ENCODE data around the gene PEF1. TPM values are rescaled to one million over a fixed set of nuclear protein-coding genes. Genes with fewer than 3 reads are reported as not detected.
A peak's percentile ranks its signal among the peaks of the same experiment; 100 is the strongest.
"Not testable (repeated sequence)": the region's sequence is repeated elsewhere in the genome, so short reads cannot be mapped to it uniquely, and the experiment has no call there.

PEF1 gene
- total RNA-seq, 1 donor from 2014 or later = 53.3 TPM

GRCh38 chr1:31588751-31589515 lies 55.7 kb downstream of the PEF1 start:
- H3K36me3 ChIP-seq = peaks cover 0 to 10% of the 10 kb centered on the region in 2 donors
- no peaks in the 10 kb centered on the region for H3K27me3 ChIP-seq
- peaks cover 40% of the 10 kb centered on the region for H3K4me1 ChIP-seq
- no peaks in the 10 kb centered on the region for H3K9me3 ChIP-seq
- TF ChIP-seq POLR2A (IDR thresholded peaks at IDR 0.05) = no peak
- peak in 1 of 2 donors; percentile 81 for DNase-seq (ENCODE audit: extremely low spot score in 2 of 2)
- H3K27ac ChIP-seq = peak overlapping the region; percentile 70
- intact Hi-C loops (cut with DNase I) = loop anchor here (10.0 kb wide), 1 partner anchor 116 kb away; the partner anchor contains the start of gene COL16A1
- peak overlapping the region; percentile 40 to 58 for H3K4me3 ChIP-seq

GRCh38 chr1:31587720-31588423 lies 56.8 kb downstream of the PEF1 start:
- Histone ChIP-seq H3K36me3 (peaks cover 0 to 10% of the 10 kb centered on the region in 2 donors), H3K27ac (peak overlapping the region; percentile 70), H3K4me3 (peak overlapping the region in 1 of 2 donors; percentile 58), H3K27me3 (no peaks in the 10 kb centered on the region), H3K4me1 (peaks cover 50% of the 10 kb centered on the region), H3K9me3 (no peaks in the 10 kb centered on the region)
- intact Hi-C loops (cut with DNase I) = loop anchor here (10.0 kb wide), 1 partner anchor 117 kb away; the partner anchor contains the start of gene COL16A1
- peak in 1 of 2 donors; percentile 81 for DNase-seq (ENCODE audit: extremely low spot score in 2 of 2)
- TF ChIP-seq POLR2AphosphoS5 (IDR thresholded peaks at IDR 0.05; ENCODE audit: insufficient read depth in 1 of 2, low read depth in 1 of 2) (peak in 1 of 2 donors; percentile 47), CTCF (IDR thresholded peaks at IDR 0.05) (peak in 2 of 3 experiments; percentile 17 to 34), POLR2A (IDR thresholded peaks at IDR 0.05) (no peak)

- H3K4me1 ChIP-seq = peaks cover 52% of the 10 kb centered on the region
- intact Hi-C loops (cut with DNase I) = loop anchor here (10.0 kb wide), 1 partner anchor 117 kb away; the partner anchor contains the start of gene COL16A1
- H3K27me3 ChIP-seq; H3K4me3 ChIP-seq; H3K36me3 ChIP-seq; DNase-seq (ENCODE audit: extremely low spot score in 2 of 2); H3K9me3 ChIP-seq: not testable (repeated sequence)
- peak overlapping the region; percentile 70 for H3K27ac ChIP-seq
These were observed 57.4 kb downstream of the PEF1 start for GRCh38 chr1:31587328-31587699.

- Histone ChIP-seq H3K27me3 (no peaks in the 10 kb centered on the region), H3K36me3 (peaks cover 0 to 10% of the 10 kb centered on the region in 2 donors), H3K9me3 (no peaks in the 10 kb centered on the region), H3K27ac (peak overlapping the region; percentile 80), H3K4me3 (no peak overlapping the region), H3K4me1 (peaks cover 58% of the 10 kb centered on the region)
- TF ChIP-seq CTCF (IDR thresholded peaks at IDR 0.05) (no peak), POLR2AphosphoS5 (IDR thresholded peaks at IDR 0.05; ENCODE audit: insufficient read depth in 1 of 2, low read depth in 1 of 2) (no peak), POLR2A (IDR thresholded peaks at IDR 0.05) (no peak)
- intact Hi-C loops (cut with DNase I) = loop anchor here (10.0 kb wide), 1 partner anchor 118 kb away; the partner anchor contains the start of gene COL16A1
- DNase-seq (ENCODE audit: extremely low spot score in 2 of 2) = no peak
These were observed 58.0 kb downstream of the PEF1 start for GRCh38 chr1:31586376-31587327.

DNA sequence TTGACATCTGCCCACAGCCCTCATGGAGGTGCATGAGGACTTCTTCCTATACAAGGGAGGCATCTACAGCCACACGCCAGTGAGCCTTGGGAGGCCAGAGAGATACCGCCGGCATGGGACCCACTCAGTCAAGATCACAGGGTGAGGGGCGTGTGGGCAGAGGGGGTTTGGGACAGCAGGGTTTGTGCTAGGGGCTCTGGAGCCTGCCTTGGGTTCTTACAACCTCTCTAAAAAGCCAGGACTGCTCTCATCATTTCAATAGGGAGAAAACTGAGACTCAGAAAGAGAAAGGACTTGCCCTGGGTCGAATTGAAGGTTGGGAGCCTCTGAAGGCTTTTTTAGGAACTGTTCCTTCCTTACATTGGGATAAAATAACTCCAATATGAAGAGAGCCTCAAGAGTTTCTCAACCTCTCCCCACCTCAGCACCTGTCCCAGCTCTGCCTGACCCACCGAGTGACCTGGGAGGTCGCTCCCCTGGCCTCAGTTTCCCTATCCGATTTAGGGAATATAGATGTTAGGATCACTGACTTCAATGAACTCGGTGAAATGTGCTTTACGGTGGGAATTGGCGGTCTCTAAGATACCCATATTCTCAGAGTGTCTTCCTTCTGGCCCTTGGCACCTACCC lies 58.8 kb downstream of the PEF1 start:
- peaks cover 0 to 10% of the 10 kb centered on the region in 2 donors for H3K36me3 ChIP-seq
- H3K4me3 ChIP-seq = no peak overlapping the region
- no peaks in the 10 kb centered on the region for H3K27me3 ChIP-seq
- peaks cover 66% of the 10 kb centered on the region for H3K4me1 ChIP-seq
- no peak for DNase-seq (ENCODE audit: extremely low spot score in 2 of 2)
- intact Hi-C loops (cut with DNase I) = loop anchor here (10.0 kb wide), 1 partner anchor 119 kb away; the partner anchor contains the start of gene COL16A1
- peak overlapping the region; percentile 80 for H3K27ac ChIP-seq
- TF ChIP-seq POLR2A (IDR thresholded peaks at IDR 0.05) (no peak), CTCF (IDR thresholded peaks at IDR 0.05) (no peak), POLR2AphosphoS5 (IDR thresholded peaks at IDR 0.05; ENCODE audit: insufficient read depth in 1 of 2, low read depth in 1 of 2) (no peak)
- no peaks in the 10 kb centered on the region for H3K9me3 ChIP-seq

Data from vagina (tissue), 2 donors.